Brain microvascular endothelial cell (primary cell): ENCODE results near the gene ORAI3.

Source experiments
- DNase-seq: peaks from one replicate; pipeline ENCODE4 v3.0.0-alpha.2; 2020
- H3K27ac ChIP-seq: fragments of 250-450 bp; sonication (Bioruptor Pico); 2 replicates; pipeline ENCODE4 v1.5.1; 2020; ENCODE audit warnings: mild to moderate bottlenecking, moderate library complexity
- H3K27me3 ChIP-seq: fragments of 250-450 bp; sonication (Bioruptor Pico); replicated peaks from 2 replicates; pipeline ENCODE4 v1.5.1; 2020; ENCODE audit warnings: mild to moderate bottlenecking
- H3K36me3 ChIP-seq: fragments of 250-450 bp; sonication (Bioruptor Pico); replicated peaks from 2 replicates; pipeline ENCODE4 v1.5.1; 2020; ENCODE audit warnings: mild to moderate bottlenecking
- H3K4me3 ChIP-seq: 2 replicates; pipeline ENCODE4 v1.5.1; 2011; ENCODE audit warnings: low read depth, mild to moderate bottlenecking, control low read depth, low read length, moderate library complexity
- in situ Hi-C: cut with HindIII; loops from 2 replicates; pipeline ENCODE4 v1.10.0; 2017; ENCODE audit warnings: low sequenced_read_pairs, low pct_ligation_motif_present
- TF ChIP-seq, protein P1 (sequence below): IDR thresholded peaks from 2 replicates; pipeline ENCODE4 v1.5.1; 2011; ENCODE audit warnings: low read depth, mild to moderate bottlenecking, moderate library complexity, low read length, control low read depth, inconsistent platforms; ENCODE audit errors: missing control alignments

ORAI3 gene

GRCh38 chr16:30953111-30953510, 4.2 kb downstream of the ORAI3 start:
- Histone ChIP-seq H3K36me3 (no peaks in the 10 kb centered on the region), H3K27me3 (no peaks in the 10 kb centered on the region), H3K27ac (no peak overlapping the region), H3K4me3 (no peak overlapping the region)
- in situ Hi-C loops = no loop called here
- no peak for DNase-seq
- TF ChIP-seq, protein P1, sequence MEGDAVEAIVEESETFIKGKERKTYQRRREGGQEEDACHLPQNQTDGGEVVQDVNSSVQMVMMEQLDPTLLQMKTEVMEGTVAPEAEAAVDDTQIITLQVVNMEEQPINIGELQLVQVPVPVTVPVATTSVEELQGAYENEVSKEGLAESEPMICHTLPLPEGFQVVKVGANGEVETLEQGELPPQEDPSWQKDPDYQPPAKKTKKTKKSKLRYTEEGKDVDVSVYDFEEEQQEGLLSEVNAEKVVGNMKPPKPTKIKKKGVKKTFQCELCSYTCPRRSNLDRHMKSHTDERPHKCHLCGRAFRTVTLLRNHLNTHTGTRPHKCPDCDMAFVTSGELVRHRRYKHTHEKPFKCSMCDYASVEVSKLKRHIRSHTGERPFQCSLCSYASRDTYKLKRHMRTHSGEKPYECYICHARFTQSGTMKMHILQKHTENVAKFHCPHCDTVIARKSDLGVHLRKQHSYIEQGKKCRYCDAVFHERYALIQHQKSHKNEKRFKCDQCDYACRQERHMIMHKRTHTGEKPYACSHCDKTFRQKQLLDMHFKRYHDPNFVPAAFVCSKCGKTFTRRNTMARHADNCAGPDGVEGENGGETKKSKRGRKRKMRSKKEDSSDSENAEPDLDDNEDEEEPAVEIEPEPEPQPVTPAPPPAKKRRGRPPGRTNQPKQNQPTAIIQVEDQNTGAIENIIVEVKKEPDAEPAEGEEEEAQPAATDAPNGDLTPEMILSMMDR = no peak

DNA sequence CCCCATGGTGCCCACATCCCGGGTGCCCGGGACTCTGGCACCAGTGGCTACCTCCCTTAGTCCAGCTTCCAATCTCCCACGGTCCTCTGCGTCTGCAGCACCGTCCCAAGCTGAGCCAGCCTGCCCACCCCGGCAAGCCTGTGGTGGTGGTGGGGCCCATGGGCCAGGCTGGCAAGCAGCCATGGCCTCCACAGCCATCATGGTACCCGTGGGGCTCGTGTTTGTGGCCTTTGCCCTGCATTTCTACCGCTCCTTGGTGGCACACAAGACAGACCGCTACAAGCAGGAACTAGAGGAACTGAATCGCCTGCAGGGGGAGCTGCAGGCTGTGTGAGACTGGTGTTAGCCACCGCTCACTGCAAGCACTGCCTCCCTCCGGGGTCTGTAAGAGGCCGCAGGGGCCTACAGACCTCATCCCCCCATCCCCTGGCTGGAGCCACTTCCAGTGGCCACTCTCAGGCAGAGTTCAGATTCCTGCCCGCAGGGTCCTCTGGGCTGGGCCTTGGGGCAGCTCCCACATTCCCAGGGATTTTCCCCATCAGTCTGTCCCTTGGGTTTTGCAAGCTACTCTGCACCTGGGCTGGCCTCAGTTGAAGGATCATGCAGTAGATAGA, 4.8 kb downstream of the ORAI3 start:
- peak; percentile 67 for DNase-seq
- TF ChIP-seq, protein P1 = peak; percentile 90
- H3K4me3 ChIP-seq = no peak overlapping the region
- in situ Hi-C loops = no loop called here
- no peak overlapping the region for H3K27ac ChIP-seq
- H3K27me3 ChIP-seq = no peaks in the 10 kb centered on the region
- no peaks in the 10 kb centered on the region for H3K36me3 ChIP-seq

DNA sequence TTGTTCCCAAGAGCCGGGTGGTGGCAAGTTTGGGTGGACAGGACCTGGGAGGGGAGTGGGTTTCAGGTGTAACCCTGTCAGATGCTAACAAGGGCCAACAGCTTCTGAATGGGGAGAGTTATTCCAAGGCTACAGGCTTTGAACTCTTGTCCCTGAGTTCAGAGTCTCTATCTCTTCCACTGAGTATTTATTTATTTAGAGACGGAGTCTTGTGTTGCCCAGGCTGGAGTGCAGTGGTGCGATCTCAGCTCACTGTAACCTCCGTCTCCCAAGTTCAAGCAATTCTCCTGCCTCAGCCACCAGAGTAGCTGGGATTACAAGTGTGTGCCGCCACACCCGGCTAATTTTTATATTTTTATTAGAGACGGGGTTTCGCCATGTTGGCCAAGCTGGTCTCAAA, 6.1 kb downstream of the ORAI3 start:
- Histone ChIP-seq H3K27me3 (no peaks in the 10 kb centered on the region), H3K4me3 (no peak overlapping the region), H3K36me3 (peaks cover 11% of the 10 kb centered on the region), H3K27ac (no peak overlapping the region)
- TF ChIP-seq, protein P1 = no peak
- in situ Hi-C loops = no loop called here
- no peak for DNase-seq

DNA sequence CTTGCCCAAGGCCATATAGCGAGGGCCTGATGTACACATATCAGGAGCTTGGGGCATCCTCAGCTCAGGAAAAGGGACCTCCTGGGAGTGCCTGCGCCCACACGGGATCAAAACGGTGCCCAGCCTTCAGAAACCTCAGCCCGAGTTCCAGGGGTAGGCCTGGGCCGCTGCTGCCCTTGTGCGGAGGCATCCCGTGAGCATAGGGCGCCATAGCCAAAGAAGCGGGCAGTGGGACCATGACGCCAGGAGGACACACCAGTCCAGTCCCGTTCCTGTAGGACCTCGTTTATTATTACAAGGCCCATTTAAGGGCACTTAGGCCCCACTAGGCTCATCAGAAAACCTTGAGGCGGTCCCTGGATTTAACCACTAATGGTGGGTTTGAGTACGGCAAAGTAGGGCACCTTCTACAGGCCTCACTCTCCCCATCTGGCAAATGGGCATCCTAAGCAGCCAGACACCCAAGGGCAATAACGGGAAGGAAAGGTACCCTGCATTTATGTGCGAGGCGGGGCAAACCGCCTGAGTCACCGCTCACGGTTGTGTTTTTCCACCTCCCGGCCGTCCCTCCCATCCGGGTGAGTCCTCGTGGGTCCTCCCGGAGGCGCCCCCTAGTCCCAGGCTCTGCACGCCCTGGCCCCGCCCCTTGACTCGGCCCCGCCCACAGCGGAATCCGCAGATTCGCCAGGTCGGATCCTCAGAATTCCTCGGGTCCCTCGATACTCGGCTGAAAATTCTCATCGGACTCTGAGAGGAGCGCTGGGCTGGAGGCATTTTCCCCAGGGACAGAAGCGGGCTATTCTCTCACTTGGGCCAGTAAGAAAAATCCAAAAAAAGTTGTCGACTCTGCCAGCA, 8.0 kb downstream of the ORAI3 start:
- Histone ChIP-seq H3K27ac (peak overlapping the region; percentile 99), H3K4me3 (peak overlapping the region; percentile 88), H3K36me3 (peaks cover 22% of the 10 kb centered on the region), H3K27me3 (no peaks in the 10 kb centered on the region)
- in situ Hi-C loops = no loop called here
- TF ChIP-seq, protein P1 = peak; percentile 45
- DNase-seq = peak; percentile 79

- TF ChIP-seq, protein P1 = no peak
- DNase-seq = peak; percentile 91
- Histone ChIP-seq H3K4me3 (peak within 1 kb of the TSS; percentile 88), H3K36me3 (peaks cover 26% of the 10 kb centered on the region), H3K27ac (peak within 1 kb of the TSS; percentile 99), H3K27me3 (no peaks in the 10 kb centered on the region)
- in situ Hi-C loops = no loop called here
These were observed 8.7 kb downstream of the ORAI3 start, which contains the start of gene SETD1A for GRCh38 chr16:30957456-30958174. SETD1A (plus strand) TSS chr16:30957754; CDS start chr16:30958732, 978 bp downstream.
